Ascending aorta (tissue), 2 donors: ENCODE measurements around the gene RGS6. TPM values are rescaled to one million over a fixed set of nuclear protein-coding genes. Genes with fewer than 3 reads are reported as not detected.

Experiments
- DNase-seq, 2 donors: peaks; one replicate each; pipeline ENCODE4 v3.0.0-alpha.2; 2019; ENCODE audit warnings: low spot score in 2 of 2
- H3K27ac ChIP-seq, 2 donors: fragments of 200-600 bp; sonication (generic); one replicate each; pipeline ENCODE4 v1.5.1; 2016 to 2017; ENCODE audit warnings: mild to moderate bottlenecking in 1 of 2
- H3K27me3 ChIP-seq: fragments of 200-600 bp; sonication (generic); one replicate; pipeline ENCODE4 v1.5.1; 2017
- H3K36me3 ChIP-seq, 2 donors: fragments of 200-600 bp; sonication (generic); one replicate each; pipeline ENCODE4 v1.5.1; 2016
- H3K4me1 ChIP-seq, 2 donors: fragments of 200-600 bp; sonication (generic); one replicate each; pipeline ENCODE4 v1.5.1; 2016 to 2017; ENCODE audit warnings: mild to moderate bottlenecking in 1 of 2
- H3K4me3 ChIP-seq, 2 donors: fragments of 200-600 bp; sonication (generic); one replicate each; pipeline ENCODE4 v1.5.1; 2016 to 2017; ENCODE audit warnings: mild to moderate bottlenecking in 1 of 2
- H3K9me3 ChIP-seq, 2 donors: fragments of 200-600 bp; sonication (generic); one replicate each; pipeline ENCODE4 v1.5.1; 2016
- intact Hi-C: fragments of 100-400 bp; cut with DNase I; formaldehyde crosslinking; loops from one replicate; pipeline ENCODE4 v1.15.1; 2023
- total RNA-seq: library from RNA; depleted of rRNA; stranded (reverse); fragments of >200 nt; gene quantifications from one replicate; pipeline ENCODE4 v1.1.0, GENCODE V29; 2016
- TF ChIP-seq, protein P1 (sequence below), 3 experiments: fragments of 200-600 bp in 2 of 3; fragments of 450-650 bp in 1 of 3; sonication (generic) in 2 of 3; IDR thresholded peaks; one replicate each; pipeline ENCODE4 v1.5.1; 2016 to 2019; ENCODE audit warnings: antibody characterized with exemption in 3 of 3, mild to moderate bottlenecking in 1 of 3, moderate library complexity in 1 of 3

RGS6 gene
- total RNA-seq, 1 donor from 2014 or later: 0.11 TPM

DNA sequence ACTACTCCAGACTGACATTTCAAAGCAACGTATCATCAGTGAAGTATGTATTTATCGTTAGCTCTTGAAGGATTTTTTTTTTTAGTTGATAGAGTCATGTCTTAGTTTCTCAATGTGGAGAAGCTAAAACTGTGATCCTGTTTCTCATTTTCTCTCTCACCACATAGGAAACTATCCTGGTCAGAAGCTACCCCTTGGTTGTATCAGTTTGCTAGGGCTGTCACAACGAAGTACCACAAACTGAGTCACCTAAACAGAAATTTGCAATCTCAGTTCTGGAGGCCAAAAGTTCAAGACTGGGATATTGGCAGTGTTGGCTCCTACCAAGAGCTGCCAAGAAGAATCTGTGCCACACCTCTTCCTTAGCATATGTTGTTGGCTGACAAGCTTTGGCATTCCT is 369.1 kb downstream of the RGS6 start:
- intact Hi-C loops: no loop called here
- Histone ChIP-seq H3K9me3 (peaks cover 0 to 6% of the 10 kb centered on the region in 2 donors), H3K4me3 (no peak overlapping the region), H3K27ac (no peak overlapping the region), H3K36me3 (no peaks in the 10 kb centered on the region), H3K4me1 (no peaks in the 10 kb centered on the region), H3K27me3 (no peaks in the 10 kb centered on the region)
- TF ChIP-seq, protein P1, sequence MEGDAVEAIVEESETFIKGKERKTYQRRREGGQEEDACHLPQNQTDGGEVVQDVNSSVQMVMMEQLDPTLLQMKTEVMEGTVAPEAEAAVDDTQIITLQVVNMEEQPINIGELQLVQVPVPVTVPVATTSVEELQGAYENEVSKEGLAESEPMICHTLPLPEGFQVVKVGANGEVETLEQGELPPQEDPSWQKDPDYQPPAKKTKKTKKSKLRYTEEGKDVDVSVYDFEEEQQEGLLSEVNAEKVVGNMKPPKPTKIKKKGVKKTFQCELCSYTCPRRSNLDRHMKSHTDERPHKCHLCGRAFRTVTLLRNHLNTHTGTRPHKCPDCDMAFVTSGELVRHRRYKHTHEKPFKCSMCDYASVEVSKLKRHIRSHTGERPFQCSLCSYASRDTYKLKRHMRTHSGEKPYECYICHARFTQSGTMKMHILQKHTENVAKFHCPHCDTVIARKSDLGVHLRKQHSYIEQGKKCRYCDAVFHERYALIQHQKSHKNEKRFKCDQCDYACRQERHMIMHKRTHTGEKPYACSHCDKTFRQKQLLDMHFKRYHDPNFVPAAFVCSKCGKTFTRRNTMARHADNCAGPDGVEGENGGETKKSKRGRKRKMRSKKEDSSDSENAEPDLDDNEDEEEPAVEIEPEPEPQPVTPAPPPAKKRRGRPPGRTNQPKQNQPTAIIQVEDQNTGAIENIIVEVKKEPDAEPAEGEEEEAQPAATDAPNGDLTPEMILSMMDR (IDR thresholded peaks at IDR 0.05): no peak
- DNase-seq: no peak

DNA sequence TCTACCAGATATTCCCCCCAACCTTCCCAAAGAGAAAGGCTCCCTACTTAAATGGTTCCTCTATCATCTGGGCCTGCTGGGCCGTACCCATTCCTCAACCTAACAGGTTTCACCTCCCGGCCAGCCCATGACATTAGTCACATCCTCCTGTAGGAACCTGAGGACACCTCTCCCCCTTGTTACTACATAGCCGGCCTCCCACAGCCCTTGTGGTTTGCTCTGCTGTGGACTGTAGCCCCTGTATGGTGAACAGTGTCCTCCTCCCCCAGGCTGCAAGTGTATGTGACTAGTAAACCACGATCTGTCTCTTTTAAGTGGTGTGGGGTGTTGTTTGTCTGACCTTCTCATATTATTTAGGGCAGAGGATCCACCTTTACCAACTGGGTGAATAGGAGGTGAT is 371.7 kb downstream of the RGS6 start:
- TF ChIP-seq, protein P1 (IDR thresholded peaks at IDR 0.05): no peak
- H3K9me3 ChIP-seq: peaks cover 0 to 6% of the 10 kb centered on the region in 2 donors
- no peaks in the 10 kb centered on the region for H3K27me3 ChIP-seq
- intact Hi-C loops: no loop called here
- no peak for DNase-seq
- H3K4me3 ChIP-seq: no peak overlapping the region
- H3K27ac ChIP-seq: no peak overlapping the region
- no peaks in the 10 kb centered on the region for H3K4me1 ChIP-seq
- no peaks in the 10 kb centered on the region for H3K36me3 ChIP-seq

DNA sequence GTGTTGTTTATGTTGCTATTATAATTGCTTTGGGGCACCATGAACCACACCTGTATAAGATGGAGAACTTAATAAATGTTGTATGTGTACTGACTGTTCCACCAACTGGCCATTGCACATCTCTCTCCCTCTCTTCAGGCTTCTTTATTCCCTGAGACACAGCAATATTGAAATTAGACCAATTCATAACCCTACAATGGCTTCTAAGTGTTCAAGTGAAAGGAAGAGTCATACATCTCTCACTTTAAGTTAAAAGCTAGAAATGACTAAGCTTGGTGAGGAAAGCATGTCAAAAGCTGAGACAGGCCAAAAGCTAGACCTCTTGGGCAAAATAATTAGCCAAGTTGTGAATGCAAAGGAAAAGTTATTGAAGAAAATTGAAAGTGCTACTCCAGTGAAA is 373.3 kb downstream of the RGS6 start:
- no peaks in the 10 kb centered on the region for H3K4me1 ChIP-seq
- H3K27ac ChIP-seq: no peak overlapping the region
- H3K36me3 ChIP-seq: no peaks in the 10 kb centered on the region
- H3K4me3 ChIP-seq: no peak overlapping the region
- TF ChIP-seq, protein P1 (IDR thresholded peaks at IDR 0.05): no peak
- intact Hi-C loops: no loop called here
- H3K9me3 ChIP-seq: peaks cover 0 to 6% of the 10 kb centered on the region in 2 donors
- no peak for DNase-seq
- H3K27me3 ChIP-seq: no peaks in the 10 kb centered on the region

DNA sequence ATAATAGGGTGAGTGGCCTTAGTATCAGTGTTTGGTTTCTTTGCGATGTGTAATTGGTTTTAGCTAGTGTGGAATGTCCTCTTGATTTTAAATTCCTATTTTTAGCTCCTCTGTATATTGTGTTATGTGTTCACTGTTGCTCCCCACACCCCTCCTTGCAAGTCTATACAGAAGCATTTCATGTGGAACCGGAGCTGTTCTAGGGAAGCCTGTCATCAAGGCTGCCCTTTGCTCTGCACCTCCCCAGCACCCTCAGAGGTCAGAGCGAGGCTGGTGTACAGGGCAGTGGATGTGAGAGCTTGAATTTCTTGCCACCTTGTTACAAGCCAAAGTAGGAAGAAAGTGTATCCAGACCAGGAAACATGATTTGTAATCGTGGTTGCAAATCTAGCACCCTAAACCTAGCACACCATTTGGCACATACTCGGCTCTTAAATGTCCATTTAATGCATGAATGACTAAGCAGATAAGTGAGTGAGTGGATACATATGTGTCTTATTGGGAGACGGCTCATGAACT is 376.8 kb downstream of the RGS6 start:
- Histone ChIP-seq H3K27ac (no peak overlapping the region), H3K9me3 (peaks cover 0 to 6% of the 10 kb centered on the region in 2 donors), H3K4me3 (no peak overlapping the region), H3K4me1 (no peaks in the 10 kb centered on the region), H3K36me3 (no peaks in the 10 kb centered on the region), H3K27me3 (no peaks in the 10 kb centered on the region)
- intact Hi-C loops: no loop called here
- TF ChIP-seq, protein P1 (IDR thresholded peaks at IDR 0.05): no peak
- no peak for DNase-seq

DNA sequence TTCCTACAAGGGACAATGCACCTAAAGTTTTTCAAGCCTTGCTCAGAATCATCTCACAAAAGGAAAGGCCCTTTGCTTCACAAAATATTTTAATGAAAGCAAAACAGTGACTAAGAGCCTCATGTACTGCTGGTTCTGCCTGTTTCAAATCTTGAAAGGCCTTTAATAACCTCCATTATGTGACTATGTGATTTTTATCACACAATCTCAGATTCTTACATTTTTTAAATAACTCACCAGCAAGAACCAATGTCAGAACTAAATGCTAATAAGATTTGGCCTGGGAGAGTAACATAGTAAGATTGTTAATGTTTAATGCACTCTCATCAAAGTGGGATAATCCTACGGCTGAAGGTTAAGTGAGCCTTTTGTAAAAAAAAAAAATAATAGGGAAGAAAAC is 378.9 kb downstream of the RGS6 start:
- TF ChIP-seq, protein P1 (IDR thresholded peaks at IDR 0.05): no peak
- Histone ChIP-seq H3K9me3 (peaks cover 0 to 2% of the 10 kb centered on the region in 2 donors), H3K36me3 (no peaks in the 10 kb centered on the region), H3K4me3 (no peak overlapping the region), H3K4me1 (no peaks in the 10 kb centered on the region), H3K27me3 (no peaks in the 10 kb centered on the region), H3K27ac (no peak overlapping the region)
- no peak for DNase-seq
- intact Hi-C loops: no loop called here

DNA sequence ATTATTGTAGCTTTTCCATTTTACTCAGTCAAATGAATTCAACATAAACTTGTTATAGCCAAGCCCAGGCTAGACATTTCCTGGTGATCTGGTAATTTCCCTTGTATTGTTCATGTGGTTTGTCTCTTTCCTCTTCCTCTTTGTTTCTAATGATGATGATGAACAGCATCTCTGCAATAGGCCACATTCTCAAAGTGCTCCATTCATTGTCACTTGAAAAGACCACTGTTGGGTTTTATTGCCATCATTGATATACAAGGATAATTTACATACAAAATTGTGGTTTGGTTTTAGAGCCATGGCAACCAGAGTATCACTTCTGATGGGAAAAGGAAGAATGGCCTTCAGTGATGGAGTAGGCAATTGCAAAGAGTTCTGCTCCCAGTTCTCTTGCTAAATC is 379.3 kb downstream of the RGS6 start:
- intact Hi-C loops: no loop called here
- H3K36me3 ChIP-seq: no peaks in the 10 kb centered on the region
- no peak for DNase-seq
- TF ChIP-seq, protein P1 (IDR thresholded peaks at IDR 0.05): no peak
- no peaks in the 10 kb centered on the region for H3K4me1 ChIP-seq
- no peaks in the 10 kb centered on the region for H3K27me3 ChIP-seq
- no peak overlapping the region for H3K27ac ChIP-seq
- H3K4me3 ChIP-seq: no peak overlapping the region
- H3K9me3 ChIP-seq: no peaks in the 10 kb centered on the region
